Mesodermal cell (in vitro differentiated cells): Measurements from ENCODE around the gene TMEM41A.

ENCODE experiments used
- H3K27ac ChIP-seq: 2 replicates; pipeline ENCODE4 v1.7.0; 2013; ENCODE audit warnings: mild to moderate bottlenecking, low read depth, low read length, moderate library complexity; ENCODE audit not compliant: severe bottlenecking
- H3K36me3 ChIP-seq: 2 replicates; pipeline ENCODE4 v1.7.1; 2013; ENCODE audit warnings: mild to moderate bottlenecking, low read length, moderate library complexity; ENCODE audit not compliant: control insufficient read depth, insufficient read depth
- H3K4me1 ChIP-seq: one replicate; pipeline ENCODE4 v1.7.1; 2013; ENCODE audit warnings: mild to moderate bottlenecking, low read length; ENCODE audit not compliant: insufficient read depth, control insufficient read depth, poor library complexity, severe bottlenecking
- H3K4me3 ChIP-seq: 2 replicates; pipeline ENCODE4 v1.7.0; 2013; ENCODE audit warnings: low read length, control low read depth, mild to moderate bottlenecking; ENCODE audit not compliant: insufficient read depth, poor library complexity, severe bottlenecking; ENCODE audit errors: extremely low read depth
- H3K9me3 ChIP-seq: 2 replicates; pipeline ENCODE4 v1.7.1; 2013; ENCODE audit warnings: mild to moderate bottlenecking, low read length, moderate library complexity; ENCODE audit not compliant: control insufficient read depth
- WGBS, 2 experiments: methylation state at CpG; one replicate each; pipeline ENCODE4 v1.1.5; 2013; ENCODE audit warnings: missing lambda C conversion rate in 2 of 2; ENCODE audit not compliant: insufficient coverage in 2 of 2; 5-methylcytosine and 5-hydroxymethylcytosine counted together

The TMEM41A gene

DNA sequence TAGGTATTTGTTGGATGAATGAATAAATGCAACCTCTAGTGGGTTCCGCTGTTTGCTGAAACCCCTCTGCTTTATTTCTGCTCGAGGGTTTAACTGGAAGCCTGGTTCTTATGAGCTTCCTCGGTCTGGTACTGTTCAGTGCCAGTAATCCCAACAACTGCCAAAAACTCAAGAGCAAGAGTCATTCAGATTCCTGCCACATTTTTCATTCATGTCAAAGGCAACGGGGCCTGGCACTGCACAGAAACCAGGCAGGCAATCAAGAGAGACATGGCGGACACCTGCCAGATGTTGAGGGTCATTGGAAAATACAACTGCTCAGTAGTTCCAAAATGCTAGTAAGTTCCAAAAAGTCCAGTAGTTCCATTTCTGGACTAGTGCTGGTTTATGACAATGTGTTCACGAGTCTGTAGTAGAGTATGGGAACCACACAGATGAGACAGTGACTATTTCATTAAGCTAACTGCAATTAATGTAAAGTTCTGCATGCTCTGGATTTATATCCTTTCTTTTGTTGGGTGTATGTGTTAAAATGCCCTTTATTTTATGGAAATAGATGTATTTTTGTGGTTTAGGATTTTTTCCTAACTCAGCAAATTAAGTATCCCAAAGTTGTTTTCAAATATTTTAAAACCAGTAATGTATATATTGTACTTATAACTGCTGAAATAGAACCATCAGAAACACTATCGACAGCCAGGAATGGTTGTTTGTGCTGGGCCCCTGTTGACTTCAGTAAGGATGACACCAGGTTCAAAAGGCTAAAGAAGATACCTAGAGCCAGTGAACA, 22.7 kb upstream of the TMEM41A start:
- 85 to 91% methylated on average over 6 of the region's 7 CpGs for WGBS, 2 experiments
- Histone ChIP-seq H3K36me3 (no peaks in the 10 kb centered on the region), H3K27ac (no peak overlapping the region), H3K9me3 (no peaks in the 10 kb centered on the region), H3K4me3 (no peak overlapping the region), H3K4me1 (no peaks in the 10 kb centered on the region)

DNA sequence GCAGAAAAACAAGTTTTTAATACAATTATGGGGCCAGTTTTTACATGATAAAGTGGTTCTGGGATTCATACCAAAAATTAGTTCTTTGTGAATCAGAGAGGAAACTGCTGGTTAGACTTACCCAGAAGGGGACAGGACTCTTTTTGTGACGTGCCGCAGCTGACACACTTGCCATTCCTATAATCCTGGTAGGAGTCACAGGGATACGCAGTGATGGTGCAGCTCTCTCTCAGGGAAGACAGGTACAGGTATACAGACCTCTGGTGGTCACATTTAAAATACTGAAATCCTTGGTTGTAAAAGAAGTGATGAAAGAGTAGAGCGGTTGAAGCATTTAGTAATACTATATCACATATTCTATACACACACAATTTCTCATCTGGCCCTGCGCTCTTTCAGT, 20.2 kb upstream of the TMEM41A start:
- Histone ChIP-seq H3K36me3 (no peaks in the 10 kb centered on the region), H3K4me1 (no peaks in the 10 kb centered on the region), H3K27ac (no peak overlapping the region), H3K4me3 (no peak overlapping the region), H3K9me3 (no peaks in the 10 kb centered on the region)
- WGBS, 2 experiments: 73 to 94% methylated on average over 3 of the region's 5 CpGs

DNA sequence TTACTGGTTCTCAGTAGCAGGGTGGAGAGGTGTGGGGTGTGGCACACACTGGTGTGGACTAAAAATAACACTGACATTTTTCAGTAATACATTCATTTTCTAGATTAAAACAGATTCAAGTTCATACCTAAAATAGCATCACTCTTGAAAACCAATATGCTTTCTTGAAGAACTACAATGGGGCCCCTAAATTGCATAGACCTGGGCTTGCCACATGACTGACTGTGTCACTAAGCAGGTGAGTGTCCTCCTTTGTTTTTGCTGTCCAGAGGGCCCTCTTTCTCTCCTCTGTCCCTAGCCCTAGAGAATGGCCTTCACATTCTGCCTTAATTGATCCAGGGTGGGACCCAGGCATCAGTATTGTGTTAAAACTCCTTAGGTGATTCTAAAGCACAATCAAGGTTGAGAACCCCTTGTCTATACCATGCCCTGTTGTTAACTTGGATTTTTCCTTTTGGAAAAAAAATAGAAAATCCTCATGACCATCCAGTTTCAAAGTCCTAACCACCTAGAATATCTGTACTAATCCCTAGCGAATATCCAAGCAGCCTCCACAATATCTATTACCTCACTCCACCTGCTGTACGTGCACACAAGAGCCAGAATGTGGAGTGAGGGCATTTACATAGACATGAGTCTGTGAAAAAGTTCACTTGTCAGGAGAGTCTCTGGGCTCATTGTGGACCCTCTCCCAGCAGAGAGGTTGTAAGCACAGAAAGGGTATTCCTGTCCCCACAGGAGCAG, 18.7 kb upstream of the TMEM41A start:
- Histone ChIP-seq H3K4me1 (no peaks in the 10 kb centered on the region), H3K9me3 (no peaks in the 10 kb centered on the region), H3K4me3 (no peak overlapping the region), H3K36me3 (no peaks in the 10 kb centered on the region), H3K27ac (no peak overlapping the region)
- 50 to 80% methylated on average over 1 of the region's 2 CpGs for WGBS, 2 experiments

DNA sequence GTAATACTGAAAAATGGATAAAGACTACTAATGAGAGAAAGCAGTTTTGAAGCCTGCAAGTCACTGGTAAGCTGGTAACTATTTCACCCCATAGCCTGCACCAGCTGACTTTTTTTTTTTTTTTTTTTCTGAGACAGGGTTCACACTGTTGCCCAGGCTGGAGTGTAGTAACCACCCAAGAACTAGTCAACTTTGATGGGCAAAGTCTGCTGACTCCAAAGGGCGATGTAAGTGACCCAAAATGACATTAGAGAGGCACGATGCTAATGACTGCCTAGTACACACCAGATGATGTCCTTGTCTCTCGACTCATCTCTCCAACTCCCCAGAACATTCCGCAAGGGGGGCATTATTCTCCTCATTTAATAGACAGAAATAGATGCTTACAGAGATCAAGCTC, 12.9 kb upstream of the TMEM41A start:
- H3K27ac ChIP-seq: no peak overlapping the region
- H3K36me3 ChIP-seq: no peaks in the 10 kb centered on the region
- no peak overlapping the region for H3K4me3 ChIP-seq
- 50 to 77% methylated on average over 1 to 2 of the region's 4 CpGs for WGBS, 2 experiments
- no peaks in the 10 kb centered on the region for H3K9me3 ChIP-seq
- no peaks in the 10 kb centered on the region for H3K4me1 ChIP-seq

DNA sequence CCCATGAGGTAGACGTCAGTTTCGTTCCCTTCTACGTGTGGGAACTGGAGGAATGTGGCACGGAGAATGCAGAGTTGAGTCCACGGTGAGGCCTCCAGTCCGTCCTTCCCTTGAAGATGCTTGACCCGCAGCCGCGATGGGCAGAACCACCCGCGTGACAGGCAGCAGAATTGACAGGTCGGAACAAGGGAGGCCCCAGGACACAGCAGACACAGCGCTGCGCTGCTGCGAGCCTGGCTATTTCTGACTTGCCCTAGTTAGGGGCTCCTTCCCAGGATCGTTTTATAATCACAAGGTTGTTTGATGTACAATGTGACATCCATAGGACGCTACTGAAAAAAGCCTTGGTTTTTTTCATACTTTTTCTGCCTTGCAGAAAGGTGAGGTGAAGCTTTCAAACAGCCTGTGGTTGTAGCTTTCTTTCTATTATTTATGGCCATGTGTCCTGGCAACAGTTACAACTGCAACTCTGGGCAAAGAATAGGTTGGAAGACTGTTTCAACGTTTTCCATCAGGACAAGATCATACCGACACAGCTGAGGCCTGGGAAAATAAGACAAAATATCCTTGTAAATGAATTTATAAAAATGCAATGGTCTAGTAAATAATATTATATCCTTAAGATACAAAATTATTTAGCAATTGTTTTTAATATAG, 9.6 kb upstream of the TMEM41A start:
- no peak overlapping the region for H3K4me3 ChIP-seq
- H3K27ac ChIP-seq: no peak overlapping the region
- H3K4me1 ChIP-seq: no peaks in the 10 kb centered on the region
- H3K36me3 ChIP-seq: no peaks in the 10 kb centered on the region
- 91% methylated on average over 17 of the region's 19 CpGs for WGBS, 2 experiments
- H3K9me3 ChIP-seq: no peaks in the 10 kb centered on the region

DNA sequence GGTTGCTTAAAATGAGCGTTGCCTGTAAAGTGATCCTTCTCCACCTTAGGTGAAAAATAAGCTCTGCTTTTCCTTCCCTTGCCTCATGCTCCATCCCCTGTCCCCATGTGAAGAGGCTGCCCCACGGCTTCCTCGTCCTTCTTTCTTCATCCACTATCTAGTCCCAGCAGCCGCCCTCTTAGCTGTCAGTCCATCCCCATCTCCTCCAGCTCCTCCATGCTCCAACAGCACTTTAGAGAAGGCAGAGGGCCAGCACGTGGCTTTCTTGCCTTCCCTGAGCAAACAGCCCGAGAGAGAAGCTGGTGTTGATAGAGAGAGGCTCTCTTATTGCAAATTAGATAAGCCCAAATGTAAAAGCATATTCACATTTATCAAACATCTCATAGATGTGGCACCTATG, 9.0 kb upstream of the TMEM41A start:
- Histone ChIP-seq H3K4me3 (no peak overlapping the region), H3K9me3 (no peaks in the 10 kb centered on the region), H3K36me3 (no peaks in the 10 kb centered on the region), H3K4me1 (no peaks in the 10 kb centered on the region), H3K27ac (no peak overlapping the region)
- WGBS, 2 experiments: 83 to 89% methylated on average over 4 of the region's 6 CpGs

DNA sequence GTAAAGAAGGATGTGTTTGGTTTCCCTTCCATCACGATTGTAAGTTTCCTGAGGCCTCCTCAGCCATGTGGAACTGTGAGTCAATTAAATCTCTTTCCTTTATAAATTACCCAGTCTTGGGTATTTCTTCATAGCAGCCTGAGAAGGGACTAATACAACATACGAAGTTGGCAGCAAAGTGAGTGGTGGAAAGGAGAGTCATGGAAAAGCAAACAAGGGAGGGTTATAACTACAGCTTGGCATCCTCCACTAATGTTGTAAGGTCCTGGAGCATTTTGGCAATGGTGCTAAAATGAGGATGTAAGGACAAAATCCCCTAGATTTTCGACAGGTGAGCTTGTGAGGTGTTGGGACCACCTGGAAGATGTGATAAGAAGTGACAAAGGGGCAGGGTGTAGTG, 5.8 kb upstream of the TMEM41A start:
- Histone ChIP-seq H3K4me1 (no peaks in the 10 kb centered on the region), H3K4me3 (no peak overlapping the region), H3K36me3 (no peaks in the 10 kb centered on the region), H3K9me3 (no peaks in the 10 kb centered on the region), H3K27ac (no peak overlapping the region)
- WGBS, 2 experiments: 93% methylated on average over 2 of the region's 3 CpGs; no CpG with 5 or more reads in 1 of the 2 experiments

DNA sequence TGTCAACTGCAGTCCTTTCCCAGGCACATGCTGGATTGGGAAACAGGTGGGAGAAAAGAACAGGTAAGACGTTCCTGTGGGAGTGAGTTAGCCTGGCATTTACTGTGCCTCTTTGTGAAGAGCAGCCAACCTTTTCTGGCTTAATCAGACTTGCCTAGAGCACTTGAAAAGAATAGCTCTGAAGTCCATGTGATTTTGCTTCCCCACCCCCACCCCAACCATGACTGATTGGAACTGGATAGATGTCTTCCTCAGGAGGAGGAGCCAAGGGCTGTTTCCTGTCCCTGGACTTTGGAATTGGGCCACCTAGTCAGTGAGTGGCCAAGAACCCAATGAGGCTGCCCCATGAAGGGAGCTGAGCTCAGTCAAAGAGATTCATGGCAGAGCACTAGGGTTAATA, 4.7 kb upstream of the TMEM41A start:
- H3K4me1 ChIP-seq: no peaks in the 10 kb centered on the region
- no peak overlapping the region for H3K4me3 ChIP-seq
- no peaks in the 10 kb centered on the region for H3K36me3 ChIP-seq
- no peak overlapping the region for H3K27ac ChIP-seq
- H3K9me3 ChIP-seq: peaks cover 6% of the 10 kb centered on the region
- WGBS, 2 experiments: 100% methylated on average over 1 of the region's 1 CpG

DNA sequence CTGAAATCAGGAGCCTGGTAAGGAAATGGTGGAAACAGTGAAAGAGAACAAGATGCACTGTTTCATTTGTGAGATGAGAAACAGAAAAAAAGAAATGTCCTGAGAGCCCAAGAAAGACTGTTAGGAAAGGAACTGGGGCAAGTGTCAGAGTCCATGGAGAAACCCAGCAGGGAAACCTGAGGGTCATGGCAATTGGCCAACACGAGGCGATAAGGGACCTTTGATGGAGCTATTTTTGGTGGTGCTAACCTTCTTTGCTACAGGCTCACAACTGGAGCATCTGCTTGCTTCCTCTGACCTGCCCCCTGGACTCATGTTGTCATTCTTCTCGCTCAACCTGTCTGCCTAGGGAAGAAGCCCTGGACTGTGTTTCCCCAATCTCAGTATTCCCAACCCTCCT, 4.2 kb upstream of the TMEM41A start:
- no peak overlapping the region for H3K27ac ChIP-seq
- WGBS, 2 experiments: 85 to 94% methylated on average over 1 to 3 of the region's 3 CpGs
- no peaks in the 10 kb centered on the region for H3K36me3 ChIP-seq
- no peaks in the 10 kb centered on the region for H3K4me1 ChIP-seq
- H3K4me3 ChIP-seq: no peak overlapping the region
- H3K9me3 ChIP-seq: peaks cover 6% of the 10 kb centered on the region

DNA sequence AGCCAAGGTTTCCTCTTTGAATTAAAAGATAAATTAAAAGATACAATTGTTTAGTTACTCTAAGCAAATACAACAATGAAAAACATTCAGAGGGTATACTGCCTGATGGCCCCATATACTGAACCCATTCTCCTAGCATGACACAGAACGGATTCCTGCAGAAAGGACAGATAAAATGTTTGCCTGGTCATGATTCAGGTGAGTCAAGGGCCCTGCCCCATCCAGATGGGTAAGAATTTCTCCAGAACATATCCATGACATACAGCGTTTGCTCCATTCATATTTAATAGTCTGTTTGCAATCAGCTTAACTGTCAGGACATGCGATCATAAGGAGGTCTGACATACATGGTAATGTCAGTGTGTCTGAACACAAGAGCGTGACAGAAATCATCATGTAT, 8.6 kb downstream of the TMEM41A start:
- 95 to 98% methylated on average over 3 of the region's 4 CpGs for WGBS, 2 experiments
- H3K4me3 ChIP-seq: no peak overlapping the region
- no peaks in the 10 kb centered on the region for H3K4me1 ChIP-seq
- H3K9me3 ChIP-seq: no peaks in the 10 kb centered on the region
- H3K36me3 ChIP-seq: peaks cover 41% of the 10 kb centered on the region
- no peak overlapping the region for H3K27ac ChIP-seq
